GM21515 (cell line): ENCODE data around the gene CARNS1.
A peak's percentile ranks its signal among the peaks of the same experiment; 100 is the strongest.

Experiments
- ATAC-seq: cut with Tn5 transposase; IDR thresholded peaks from one replicate; pipeline ENCODE4 v1.9.1; 2021; ENCODE audit not compliant: unreplicated experiment

CARNS1 gene

GRCh38 chr11:67428052-67429001 lies 12.8 kb downstream of the CARNS1 start, which contains the start of gene RPS6KB2:
Gene RPS6KB2, plus strand, starts transcription at chr11:67428494. Its CDS starts 52 bp downstream, at chr11:67428546.
- peak; percentile 79 for ATAC-seq

- ATAC-seq, result no peak
These were observed 13.7 kb downstream of the CARNS1 start for GRCh38 chr11:67429038-67429668.

DNA sequence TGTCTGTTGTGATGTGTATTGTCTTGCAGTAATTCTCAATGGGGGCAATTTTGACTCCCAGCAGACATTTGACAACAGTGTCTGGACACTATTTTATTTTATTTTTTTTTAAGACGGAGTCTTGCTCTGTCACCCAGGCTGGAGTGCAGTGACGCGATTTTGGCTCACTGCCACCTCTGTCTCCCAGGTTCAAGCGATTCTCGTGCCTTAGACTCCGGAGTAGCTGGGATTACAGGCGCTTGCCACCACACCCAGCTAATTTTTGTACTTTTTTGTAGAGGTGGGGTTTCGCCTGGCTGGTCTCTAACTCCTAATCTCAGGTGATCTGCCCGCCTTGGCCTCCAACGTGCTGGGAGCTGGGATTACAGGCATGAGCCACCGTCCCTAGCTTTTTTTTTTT lies 14.2 kb downstream of the CARNS1 start:
- ATAC-seq, result no peak

DNA sequence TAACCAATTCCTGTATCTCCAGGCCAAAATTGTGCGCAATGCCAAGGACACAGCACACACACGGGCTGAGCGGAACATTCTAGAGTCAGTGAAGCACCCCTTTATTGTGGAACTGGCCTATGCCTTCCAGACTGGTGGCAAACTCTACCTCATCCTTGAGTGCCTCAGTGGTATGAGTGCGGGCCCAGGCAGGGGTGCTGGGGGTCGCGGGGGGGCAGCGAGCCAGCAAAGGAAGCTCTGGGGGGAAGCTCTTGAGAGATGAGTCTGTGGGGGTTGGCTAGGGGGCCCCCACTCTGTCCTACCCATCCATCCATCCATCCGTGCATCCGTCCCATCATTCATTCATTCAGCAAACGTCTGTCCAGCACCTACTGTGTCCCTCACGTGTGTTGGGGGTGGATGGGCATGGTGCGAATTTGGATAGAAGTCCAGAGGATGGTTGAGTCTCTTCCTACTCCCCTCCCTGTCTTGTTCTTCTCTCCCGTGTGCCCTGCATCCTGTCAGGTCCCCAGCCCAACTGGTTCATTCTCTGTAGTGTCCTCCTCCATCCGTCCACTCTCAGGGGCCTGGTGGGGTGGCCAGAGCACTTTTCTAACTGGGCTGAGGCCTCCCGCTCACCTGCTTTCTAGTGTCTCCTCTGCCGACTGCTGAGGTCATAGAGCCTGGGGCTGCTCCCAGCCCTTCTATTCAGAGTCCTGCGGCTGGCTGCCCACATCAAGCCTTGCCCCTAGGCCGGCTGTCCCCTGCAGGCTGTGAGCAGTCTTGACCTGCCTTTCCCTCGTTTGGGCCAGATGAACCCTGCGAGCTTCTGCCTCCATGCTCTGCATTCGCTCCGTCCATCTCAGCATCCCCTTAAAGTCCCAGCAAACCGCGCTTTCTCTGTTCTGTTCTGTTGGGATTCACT lies 16.1 kb downstream of the CARNS1 start:
- ATAC-seq, result no peak

DNA sequence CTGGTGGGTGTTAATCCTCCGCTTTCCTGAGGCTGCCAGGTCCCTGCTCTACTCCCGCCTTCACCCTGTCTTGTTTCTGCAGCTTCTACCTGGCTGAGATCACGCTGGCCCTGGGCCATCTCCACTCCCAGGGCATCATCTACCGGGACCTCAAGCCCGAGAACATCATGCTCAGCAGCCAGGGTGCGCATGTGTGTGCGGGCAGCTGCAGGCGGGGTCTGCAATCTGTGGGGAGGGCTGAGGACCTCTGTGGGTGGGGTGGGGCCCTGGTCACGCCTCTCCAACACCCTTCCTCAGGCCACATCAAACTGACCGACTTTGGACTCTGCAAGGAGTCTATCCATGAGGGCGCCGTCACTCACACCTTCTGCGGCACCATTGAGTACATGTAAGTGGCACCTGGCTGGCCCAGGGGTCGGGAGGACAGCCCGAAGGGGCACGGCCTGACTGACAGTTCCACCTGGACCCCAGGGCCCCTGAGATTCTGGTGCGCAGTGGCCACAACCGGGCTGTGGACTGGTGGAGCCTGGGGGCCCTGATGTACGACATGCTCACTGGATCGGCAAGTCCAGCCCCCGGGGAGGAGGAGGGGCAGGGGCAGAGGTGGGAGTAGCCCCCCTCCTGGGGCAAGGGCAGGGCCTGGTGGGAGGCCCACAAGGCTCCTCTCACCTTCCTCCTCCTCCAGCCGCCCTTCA lies 17.3 kb downstream of the CARNS1 start:
- no peak for ATAC-seq

GRCh38 chr11:67433536-67434394 lies 18.3 kb downstream of the CARNS1 start:
- no peak for ATAC-seq

- ATAC-seq, result no peak
These were observed 19.0 kb downstream of the CARNS1 start for GRCh38 chr11:67434395-67434881.

DNA sequence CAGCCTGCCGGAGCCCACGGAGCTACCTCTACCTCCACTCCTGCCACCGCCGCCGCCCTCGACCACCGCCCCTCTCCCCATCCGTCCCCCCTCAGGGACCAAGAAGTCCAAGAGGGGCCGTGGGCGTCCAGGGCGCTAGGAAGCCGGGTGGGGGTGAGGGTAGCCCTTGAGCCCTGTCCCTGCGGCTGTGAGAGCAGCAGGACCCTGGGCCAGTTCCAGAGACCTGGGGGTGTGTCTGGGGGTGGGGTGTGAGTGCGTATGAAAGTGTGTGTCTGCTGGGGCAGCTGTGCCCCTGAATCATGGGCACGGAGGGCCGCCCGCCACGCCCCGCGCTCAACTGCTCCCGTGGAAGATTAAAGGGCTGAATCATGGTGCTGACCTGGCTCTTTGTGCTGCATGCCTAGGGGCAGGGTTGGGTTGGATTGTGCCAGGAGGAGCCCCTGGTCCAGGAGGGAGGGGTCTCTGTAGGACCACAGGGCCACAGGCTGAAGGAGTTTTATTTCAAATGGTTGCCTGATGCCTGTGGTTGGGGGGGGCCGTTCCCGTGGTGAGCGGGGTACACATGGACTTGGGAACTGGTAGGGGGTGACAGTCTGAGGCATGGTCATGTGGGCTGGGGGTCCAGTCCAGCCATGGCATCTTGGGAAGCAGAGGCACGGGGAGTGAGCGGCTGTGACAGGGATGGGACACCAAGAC lies 19.7 kb downstream of the CARNS1 start:
- ATAC-seq, result no peak

- no peak for ATAC-seq
These were observed 20.4 kb downstream of the CARNS1 start for GRCh38 chr11:67435727-67436458.

DNA sequence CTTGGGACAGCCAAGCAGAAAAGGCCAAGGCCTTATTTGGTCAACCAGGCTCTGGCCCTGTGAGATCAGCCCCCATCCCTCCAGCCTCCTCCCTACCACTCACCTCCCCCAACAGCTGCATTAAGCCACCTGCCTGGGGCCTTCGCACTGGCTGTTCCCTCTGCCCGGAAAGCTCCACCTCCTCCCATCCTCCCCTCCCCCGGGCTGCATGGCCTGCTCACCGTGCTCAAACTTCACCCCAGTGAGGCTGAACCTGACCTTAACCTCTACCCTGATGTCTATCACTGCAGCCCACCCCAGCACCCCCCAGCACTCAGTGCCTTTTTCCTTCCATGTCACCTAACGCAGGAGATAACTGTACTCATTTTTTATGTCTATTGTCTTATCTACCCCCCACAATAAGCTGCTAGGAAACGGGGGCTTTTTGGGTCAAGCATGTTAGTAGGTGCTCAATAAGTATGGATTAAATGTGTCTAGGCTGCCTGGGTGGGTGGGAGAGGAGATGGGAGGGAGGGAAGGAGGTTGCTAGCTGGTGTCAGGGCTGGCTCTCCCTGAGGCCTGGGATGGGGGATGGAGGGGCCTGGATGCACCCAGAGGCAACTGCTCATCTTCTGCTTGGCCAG lies 21.1 kb downstream of the CARNS1 start:
- peak; percentile 30 for ATAC-seq

DNA sequence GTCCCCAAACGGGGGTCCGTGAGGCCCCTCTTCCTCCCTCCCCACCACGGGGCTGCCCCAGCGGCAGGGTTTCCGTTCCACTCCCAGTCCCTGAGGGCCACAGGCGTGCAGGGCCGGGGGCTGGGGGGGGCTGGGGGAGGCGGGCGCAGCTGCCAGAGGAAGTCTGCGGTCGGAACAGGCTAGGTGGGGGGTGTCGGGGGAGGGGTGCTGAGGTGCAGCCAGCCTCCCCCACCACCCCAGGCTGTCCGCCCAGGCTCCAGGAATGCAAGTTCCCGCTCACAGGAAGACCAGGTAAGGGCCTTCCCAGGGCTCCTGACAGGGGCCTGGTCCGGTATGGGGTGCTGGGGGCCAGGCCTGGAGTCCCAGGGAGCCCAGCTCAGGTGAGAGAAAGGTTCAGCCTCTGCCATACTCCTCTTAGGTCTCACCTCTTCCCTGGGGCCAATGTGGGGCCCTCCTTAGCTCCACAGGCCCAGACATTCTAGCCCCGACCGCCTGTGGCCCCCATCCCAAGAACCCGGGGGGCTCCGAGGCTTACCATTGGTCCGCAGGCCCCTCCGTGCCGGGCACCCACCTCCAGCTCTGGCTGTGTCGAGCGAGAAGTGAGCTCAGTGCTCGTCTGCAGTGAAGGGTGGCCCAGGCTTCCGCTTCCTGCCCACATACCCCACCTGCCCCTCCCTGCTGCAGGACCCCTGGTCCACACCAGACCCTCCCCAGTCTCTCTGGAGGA lies 21.8 kb downstream of the CARNS1 start, which contains the start of gene PTPRCAP:
Gene PTPRCAP (minus strand): TSS at position 601 of the 727 bp plus-strand sequence. CDS start 63 bp downstream, at position 538.
- ATAC-seq, result no peak

DNA sequence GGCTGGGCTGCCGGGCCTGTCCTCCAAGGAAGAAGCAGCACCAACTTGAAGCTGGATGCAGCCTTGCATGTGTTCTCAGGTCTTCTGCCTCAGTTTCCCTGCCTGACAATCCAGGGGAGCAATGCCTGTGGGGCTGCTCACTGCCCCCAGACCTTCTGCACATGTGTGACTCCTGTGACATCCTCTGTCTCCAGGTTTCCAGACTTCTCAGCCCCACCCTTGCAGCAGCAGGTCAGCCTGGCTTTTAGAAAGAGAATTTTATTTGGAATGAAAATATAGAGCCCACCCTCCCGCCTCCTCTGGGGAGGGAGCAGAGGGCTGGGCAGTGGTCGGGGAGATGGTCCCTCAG lies 22.3 kb downstream of the CARNS1 start:
- no peak for ATAC-seq

DNA sequence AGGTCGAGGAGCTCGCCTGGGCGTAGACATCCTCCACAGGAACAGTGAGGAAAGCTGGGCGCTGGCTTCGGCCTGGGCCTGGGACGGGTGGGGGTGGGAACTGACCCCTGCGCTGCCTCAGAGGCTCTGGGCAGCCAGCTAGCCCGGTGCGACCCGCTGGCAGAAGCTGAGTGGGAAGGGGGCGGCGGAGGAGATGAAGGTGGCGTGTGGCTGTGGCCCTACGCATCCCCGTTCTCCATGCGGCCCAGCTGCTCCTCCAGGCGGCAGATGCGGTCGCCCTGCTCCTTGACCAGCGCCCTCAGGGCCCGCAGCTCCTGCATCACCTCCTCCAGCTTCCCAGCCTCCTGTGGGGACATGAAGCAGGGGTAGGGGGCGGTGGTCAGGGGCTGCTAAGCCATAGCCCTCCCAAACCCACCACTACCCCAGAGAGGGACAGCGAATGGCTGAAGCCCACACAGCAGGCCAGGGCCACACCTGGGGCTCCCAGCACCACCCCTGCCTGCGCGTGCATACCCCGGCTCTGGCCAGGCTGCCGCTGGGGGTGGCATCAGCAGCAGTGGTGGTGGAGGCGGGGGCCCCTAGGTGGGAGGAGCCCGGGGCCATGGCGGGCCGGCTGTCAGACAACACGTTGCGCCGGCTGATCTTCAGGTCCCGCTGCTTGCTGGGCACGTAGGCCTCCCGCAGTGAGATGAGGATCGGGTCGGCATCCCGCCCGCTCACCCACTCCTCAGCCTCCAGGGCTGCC lies 22.9 kb downstream of the CARNS1 start:
- ATAC-seq, result no peak

DNA sequence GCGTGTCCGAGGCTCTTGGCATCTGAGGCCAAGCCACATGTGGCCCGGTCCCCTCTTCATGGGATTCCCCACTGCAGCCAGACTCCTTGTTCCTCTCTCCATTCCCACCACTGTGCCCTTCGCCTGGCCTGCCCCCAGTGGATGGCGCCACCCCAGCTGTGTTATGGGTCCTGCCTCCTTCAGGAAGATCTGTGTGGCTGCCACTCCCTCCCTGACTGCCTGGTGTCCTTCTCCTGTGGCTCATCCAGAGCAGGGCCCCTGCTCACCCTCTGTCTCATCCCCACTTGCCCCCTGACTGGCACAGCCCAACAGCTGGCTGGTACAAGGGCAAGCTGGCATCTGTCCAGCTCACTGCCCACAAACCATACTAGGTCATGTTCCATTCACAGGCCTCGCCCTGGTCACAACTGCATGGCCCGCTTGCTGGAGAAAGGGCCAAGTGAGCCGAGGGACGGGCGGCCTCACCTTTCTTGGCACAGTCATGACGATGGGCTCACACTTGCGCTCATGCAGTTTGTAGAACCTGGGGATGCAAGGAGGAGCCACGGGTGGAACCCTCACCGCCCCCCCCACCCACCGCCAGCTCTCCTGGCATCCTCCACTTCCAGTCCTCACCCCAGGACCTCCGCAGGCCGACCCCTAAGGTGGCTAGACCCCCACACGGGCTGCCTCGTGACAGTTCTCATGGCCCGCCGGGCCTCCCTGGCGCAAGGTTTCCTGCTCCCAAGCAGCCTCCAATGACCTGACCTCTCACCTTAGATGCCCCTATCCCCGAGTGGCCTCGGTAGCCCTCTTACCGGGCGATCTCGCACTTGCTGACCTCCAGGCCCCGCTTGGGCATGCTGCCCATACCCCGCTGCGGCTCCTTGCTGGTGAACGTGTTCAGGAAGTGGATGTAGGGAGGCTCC lies 24.1 kb downstream of the CARNS1 start:
- ATAC-seq, result no peak
